ENCODE results near the gene B4GALT1.

B4GALT1 gene

DNA sequence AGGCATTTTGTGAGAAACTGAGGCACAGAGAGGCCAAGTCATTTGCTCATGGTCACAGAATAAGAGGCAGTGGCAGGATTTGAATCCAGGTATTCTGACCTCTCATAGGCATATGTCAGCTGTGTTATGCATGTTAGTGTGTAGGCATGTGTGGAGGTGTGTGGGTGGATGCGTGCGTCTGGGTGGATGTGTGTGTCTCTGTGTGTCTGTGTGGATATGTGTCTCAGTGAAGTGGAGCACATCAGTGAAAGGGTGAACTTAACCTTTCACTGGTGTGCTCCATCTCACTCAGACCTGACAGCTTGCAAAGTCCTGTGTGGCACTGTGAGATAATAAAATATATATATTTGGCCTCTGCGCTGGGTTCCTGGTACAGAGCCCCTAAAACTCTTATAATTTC lies 58.7 kb downstream of the B4GALT1 start:
- Histone ChIP-seq H4K8ac (ENCODE audit: low read length) (no peak overlapping the region), H3K18ac (ENCODE audit: low read depth in 1 of 2, low read length in 2 of 2) (no peak overlapping the region), H2BK120ac (ENCODE audit: low read depth, low read length) (no peak overlapping the region), H3K9ac (ENCODE audit: low read length) (no peak overlapping the region), H3K27me3 (ENCODE audit: control insufficient read depth in 1 of 2, insufficient read depth in 1 of 2, low read length in 2 of 2) (no peaks in the 10 kb centered on the region), H3K23ac (ENCODE audit: low read length in 2 of 2) (no peak overlapping the region), H2BK5ac (ENCODE audit: low read depth, low read length, poor library complexity, severe bottlenecking) (no peak overlapping the region), H3K4me2 (ENCODE audit: low read length, poor library complexity, severe bottlenecking) (no peak overlapping the region), H3K79me1 (replicated peaks; ENCODE audit: low read length, poor library complexity, severe bottlenecking) (peaks cover 3% of the 10 kb centered on the region), H2BK15ac (ENCODE audit: low read depth, poor library complexity, severe bottlenecking) (no peak overlapping the region), H3K4ac (ENCODE audit: low read depth in 1 of 2, low read length in 2 of 2) (no peak overlapping the region), H3K14ac (ENCODE audit: low read length in 2 of 2) (no peak overlapping the region), H3K4me3 (ENCODE audit: insufficient read depth in 1 of 2, low read depth in 1 of 2, low read length in 2 of 2) (no peak overlapping the region), H3K9me3 (ENCODE audit: control insufficient read depth, low read length) (no peaks in the 10 kb centered on the region), H2AK5ac (ENCODE audit: low read length, severe bottlenecking) (no peak overlapping the region), H3K27ac (ENCODE audit: low read length, poor library complexity, severe bottlenecking) (no peak overlapping the region), H3K4me1 (ENCODE audit: control insufficient read depth, insufficient read depth, low read depth, low read length) (peaks cover 19% of the 10 kb centered on the region), H3K36me3 (ENCODE audit: control insufficient read depth in 1 of 2, insufficient read depth in 2 of 2, low read depth in 1 of 2, low read length in 2 of 2) (peaks cover 20 to 35% of the 10 kb centered on the region in 2 experiments), H2AFZ (ENCODE audit: low read depth, low read length) (no peak overlapping the region), H4K91ac (ENCODE audit: low read length) (no peak overlapping the region), H2BK12ac (ENCODE audit: low read length in 2 of 2) (no peak overlapping the region)
- WGBS, result 100% methylated on average over 3 of the region's 3 CpGs
- DNase-seq, result no peak

GRCh38 chr9:33107762-33108161 lies 59.4 kb downstream of the B4GALT1 start:
- Histone ChIP-seq H3K4ac (ENCODE audit: low read depth in 1 of 2, low read length in 2 of 2) (no peak overlapping the region), H3K14ac (ENCODE audit: low read length in 2 of 2) (no peak overlapping the region), H3K4me1 (ENCODE audit: control insufficient read depth, insufficient read depth, low read depth, low read length) (peaks cover 20% of the 10 kb centered on the region), H3K9me3 (ENCODE audit: control insufficient read depth, low read length) (no peaks in the 10 kb centered on the region), H3K4me2 (ENCODE audit: low read length, poor library complexity, severe bottlenecking) (no peak overlapping the region), H3K36me3 (ENCODE audit: control insufficient read depth in 1 of 2, insufficient read depth in 2 of 2, low read depth in 1 of 2, low read length in 2 of 2) (peaks cover 15 to 28% of the 10 kb centered on the region in 2 experiments), H3K27me3 (ENCODE audit: control insufficient read depth in 1 of 2, insufficient read depth in 1 of 2, low read length in 2 of 2) (no peaks in the 10 kb centered on the region), H4K8ac (ENCODE audit: low read length) (no peak overlapping the region), H2AK5ac (ENCODE audit: low read length, severe bottlenecking) (peak overlapping the region; percentile 16), H2BK5ac (ENCODE audit: low read depth, low read length, poor library complexity, severe bottlenecking) (no peak overlapping the region), H2BK120ac (ENCODE audit: low read depth, low read length) (no peak overlapping the region), H3K27ac (ENCODE audit: low read length, poor library complexity, severe bottlenecking) (peak overlapping the region; percentile 21), H2BK12ac (ENCODE audit: low read length in 2 of 2) (no peak overlapping the region), H4K91ac (ENCODE audit: low read length) (no peak overlapping the region), H3K79me1 (replicated peaks; ENCODE audit: low read length, poor library complexity, severe bottlenecking) (peaks cover 3% of the 10 kb centered on the region), H3K18ac (ENCODE audit: low read depth in 1 of 2, low read length in 2 of 2) (peak overlapping the region in 1 of 2 experiments; percentile 7), H3K23ac (ENCODE audit: low read length in 2 of 2) (no peak overlapping the region), H2AFZ (ENCODE audit: low read depth, low read length) (no peak overlapping the region), H2BK15ac (ENCODE audit: low read depth, poor library complexity, severe bottlenecking) (no peak overlapping the region), H3K4me3 (ENCODE audit: insufficient read depth in 1 of 2, low read depth in 1 of 2, low read length in 2 of 2) (no peak overlapping the region), H3K9ac (ENCODE audit: low read length) (peak overlapping the region; percentile 52)
- DNase-seq, result no peak
- WGBS, result 72% methylated on average over 4 of the region's 5 CpGs

- Histone ChIP-seq H3K27ac (ENCODE audit: low read length, poor library complexity, severe bottlenecking) (peak overlapping the region; percentile 51), H3K4ac (ENCODE audit: low read depth in 1 of 2, low read length in 2 of 2) (no peak overlapping the region), H3K79me1 (replicated peaks; ENCODE audit: low read length, poor library complexity, severe bottlenecking) (peaks cover under 1% of the 10 kb centered on the region), H3K36me3 (ENCODE audit: control insufficient read depth in 1 of 2, insufficient read depth in 2 of 2, low read depth in 1 of 2, low read length in 2 of 2) (peaks cover 13 to 20% of the 10 kb centered on the region in 2 experiments), H4K8ac (ENCODE audit: low read length) (peak overlapping the region; percentile 32), H3K18ac (ENCODE audit: low read depth in 1 of 2, low read length in 2 of 2) (peak overlapping the region in 1 of 2 experiments; percentile 7), H3K23ac (ENCODE audit: low read length in 2 of 2) (no peak overlapping the region), H3K27me3 (ENCODE audit: control insufficient read depth in 1 of 2, insufficient read depth in 1 of 2, low read length in 2 of 2) (no peaks in the 10 kb centered on the region), H3K9me3 (ENCODE audit: control insufficient read depth, low read length) (no peaks in the 10 kb centered on the region), H2BK120ac (ENCODE audit: low read depth, low read length) (no peak overlapping the region), H2BK12ac (ENCODE audit: low read length in 2 of 2) (peak overlapping the region; percentile 2 to 12), H3K4me1 (ENCODE audit: control insufficient read depth, insufficient read depth, low read depth, low read length) (peaks cover 26% of the 10 kb centered on the region), H3K9ac (ENCODE audit: low read length) (peak overlapping the region; percentile 52), H2AFZ (ENCODE audit: low read depth, low read length) (no peak overlapping the region), H2BK15ac (ENCODE audit: low read depth, poor library complexity, severe bottlenecking) (no peak overlapping the region), H2BK5ac (ENCODE audit: low read depth, low read length, poor library complexity, severe bottlenecking) (no peak overlapping the region), H3K14ac (ENCODE audit: low read length in 2 of 2) (peak overlapping the region in 1 of 2 experiments; percentile 19), H3K4me2 (ENCODE audit: low read length, poor library complexity, severe bottlenecking) (no peak overlapping the region), H4K91ac (ENCODE audit: low read length) (no peak overlapping the region), H2AK5ac (ENCODE audit: low read length, severe bottlenecking) (peak overlapping the region; percentile 88), H3K4me3 (ENCODE audit: insufficient read depth in 1 of 2, low read depth in 1 of 2, low read length in 2 of 2) (no peak overlapping the region)
- peak; percentile 47 for DNase-seq
- 71% methylated on average over 10 of the region's 10 CpGs for WGBS
Measured at GRCh38 chr9:33106827-33107621, 60.1 kb downstream of the B4GALT1 start.

DNA sequence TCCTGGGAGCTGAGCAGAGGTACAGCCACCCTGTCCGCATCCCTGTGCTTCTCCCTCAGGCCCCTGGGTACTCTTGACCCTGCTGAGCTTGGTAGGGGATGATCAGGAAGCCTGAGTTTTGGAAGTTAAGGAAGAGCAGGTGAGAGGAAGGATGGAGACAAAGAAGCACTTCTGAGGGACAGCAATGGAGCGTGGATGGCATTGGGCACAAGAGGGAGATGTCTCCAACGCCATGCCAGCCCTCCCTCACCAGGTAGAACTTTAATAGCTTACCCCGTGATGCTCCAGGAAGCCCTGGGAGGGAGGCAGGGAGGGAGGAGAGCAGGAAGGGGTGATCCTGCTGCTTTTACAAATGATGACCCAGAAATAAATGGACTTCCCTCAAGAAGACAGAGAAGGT lies 60.8 kb downstream of the B4GALT1 start:
- H3K27me3 ChIP-seq (ENCODE audit: control insufficient read depth in 1 of 2, insufficient read depth in 1 of 2, low read length in 2 of 2), result no peaks in the 10 kb centered on the region
- no peak overlapping the region for H3K27ac ChIP-seq (ENCODE audit: low read length, poor library complexity, severe bottlenecking)
- H3K9me3 ChIP-seq (ENCODE audit: control insufficient read depth, low read length), result no peaks in the 10 kb centered on the region
- no peak overlapping the region for H3K14ac ChIP-seq (ENCODE audit: low read length in 2 of 2)
- no peaks in the 10 kb centered on the region for H3K79me1 ChIP-seq (replicated peaks; ENCODE audit: low read length, poor library complexity, severe bottlenecking)
- WGBS, result 88% methylated on average over 4 of the region's 4 CpGs
- H3K9ac ChIP-seq (ENCODE audit: low read length), result peak overlapping the region; percentile 52
- H2BK5ac ChIP-seq (ENCODE audit: low read depth, low read length, poor library complexity, severe bottlenecking), result no peak overlapping the region
- DNase-seq, result no peak
- H3K36me3 ChIP-seq (ENCODE audit: control insufficient read depth in 1 of 2, insufficient read depth in 2 of 2, low read depth in 1 of 2, low read length in 2 of 2), result peaks cover 6 to 14% of the 10 kb centered on the region in 2 experiments
- H3K4me3 ChIP-seq (ENCODE audit: insufficient read depth in 1 of 2, low read depth in 1 of 2, low read length in 2 of 2), result no peak overlapping the region
- H3K18ac ChIP-seq (ENCODE audit: low read depth in 1 of 2, low read length in 2 of 2), result no peak overlapping the region
- H2BK12ac ChIP-seq (ENCODE audit: low read length in 2 of 2), result peak overlapping the region in 1 of 2 experiments; percentile 45
- H3K4ac ChIP-seq (ENCODE audit: low read depth in 1 of 2, low read length in 2 of 2), result no peak overlapping the region
- no peak overlapping the region for H2BK120ac ChIP-seq (ENCODE audit: low read depth, low read length)
- H4K8ac ChIP-seq (ENCODE audit: low read length), result no peak overlapping the region
- H3K4me1 ChIP-seq (ENCODE audit: control insufficient read depth, insufficient read depth, low read depth, low read length), result peaks cover 28% of the 10 kb centered on the region
- H2BK15ac ChIP-seq (ENCODE audit: low read depth, poor library complexity, severe bottlenecking), result no peak overlapping the region
- H4K91ac ChIP-seq (ENCODE audit: low read length), result peak overlapping the region; percentile 37
- H3K4me2 ChIP-seq (ENCODE audit: low read length, poor library complexity, severe bottlenecking), result no peak overlapping the region
- no peak overlapping the region for H3K23ac ChIP-seq (ENCODE audit: low read length in 2 of 2)
- H2AFZ ChIP-seq (ENCODE audit: low read depth, low read length), result no peak overlapping the region
- peak overlapping the region; percentile 88 for H2AK5ac ChIP-seq (ENCODE audit: low read length, severe bottlenecking)

Measured in mesenchymal stem cell (in vitro differentiated cells and primary cell).